GM12864 (cell line): ENCODE measurements around the gene SH3TC2.

Experiments used
- DNase-seq: peaks from one replicate; pipeline ENCODE4 v3.0.0-alpha.2; 2011; ENCODE audit warnings: low read depth
- H3K4me3 ChIP-seq: 2 replicates; pipeline ENCODE4 v1.5.1; 2011; ENCODE audit warnings: mild to moderate bottlenecking, low read depth, low read length, control low read depth
- TF ChIP-seq, protein P1 (sequence below): IDR thresholded peaks from 2 replicates; pipeline ENCODE4 v1.5.1; 2011; ENCODE audit warnings: low read depth, mild to moderate bottlenecking, moderate library complexity, low read length, control low read depth, inconsistent platforms; ENCODE audit errors: missing control alignments

SH3TC2 gene

GRCh38 chr5:149061341-149061740 lies 1.5 kb downstream of the SH3TC2 start:
- no peak overlapping the region for H3K4me3 ChIP-seq
- TF ChIP-seq, protein P1, sequence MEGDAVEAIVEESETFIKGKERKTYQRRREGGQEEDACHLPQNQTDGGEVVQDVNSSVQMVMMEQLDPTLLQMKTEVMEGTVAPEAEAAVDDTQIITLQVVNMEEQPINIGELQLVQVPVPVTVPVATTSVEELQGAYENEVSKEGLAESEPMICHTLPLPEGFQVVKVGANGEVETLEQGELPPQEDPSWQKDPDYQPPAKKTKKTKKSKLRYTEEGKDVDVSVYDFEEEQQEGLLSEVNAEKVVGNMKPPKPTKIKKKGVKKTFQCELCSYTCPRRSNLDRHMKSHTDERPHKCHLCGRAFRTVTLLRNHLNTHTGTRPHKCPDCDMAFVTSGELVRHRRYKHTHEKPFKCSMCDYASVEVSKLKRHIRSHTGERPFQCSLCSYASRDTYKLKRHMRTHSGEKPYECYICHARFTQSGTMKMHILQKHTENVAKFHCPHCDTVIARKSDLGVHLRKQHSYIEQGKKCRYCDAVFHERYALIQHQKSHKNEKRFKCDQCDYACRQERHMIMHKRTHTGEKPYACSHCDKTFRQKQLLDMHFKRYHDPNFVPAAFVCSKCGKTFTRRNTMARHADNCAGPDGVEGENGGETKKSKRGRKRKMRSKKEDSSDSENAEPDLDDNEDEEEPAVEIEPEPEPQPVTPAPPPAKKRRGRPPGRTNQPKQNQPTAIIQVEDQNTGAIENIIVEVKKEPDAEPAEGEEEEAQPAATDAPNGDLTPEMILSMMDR = no peak
- DNase-seq = no peak

- no peak for DNase-seq
- TF ChIP-seq, protein P1 = no peak
- H3K4me3 ChIP-seq = no peak overlapping the region
These were observed 2.5 kb downstream of the SH3TC2 start for GRCh38 chr5:149060325-149060724.

DNA sequence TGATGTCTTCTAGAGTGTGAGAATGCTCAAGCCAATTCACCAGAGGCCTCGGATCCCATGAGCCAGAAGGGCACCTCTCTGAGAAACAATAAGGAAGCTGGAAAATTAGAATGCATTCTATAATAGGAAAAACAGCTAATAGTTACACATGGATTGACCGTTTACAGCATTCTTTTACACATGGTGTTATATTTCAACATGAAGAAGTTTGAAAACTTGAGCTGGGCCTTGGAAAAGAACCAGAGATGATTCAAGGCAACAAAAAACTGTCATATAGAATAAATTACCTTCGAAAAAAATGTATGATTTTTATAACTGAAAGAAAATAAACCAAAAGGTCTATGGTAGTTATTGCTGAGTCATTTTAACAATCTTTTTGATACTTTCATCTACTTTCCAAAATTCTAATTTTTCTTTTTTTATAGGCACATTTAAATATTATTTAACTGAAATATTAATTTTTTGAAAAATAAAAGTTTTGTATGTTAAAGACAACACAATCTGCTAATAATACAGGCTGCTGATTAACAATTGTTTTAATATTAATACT lies 6.2 kb downstream of the SH3TC2 start:
- TF ChIP-seq, protein P1 = no peak
- no peak overlapping the region for H3K4me3 ChIP-seq

GRCh38 chr5:149054416-149054815 lies 8.4 kb downstream of the SH3TC2 start:
- no peak overlapping the region for H3K4me3 ChIP-seq
- TF ChIP-seq, protein P1 = no peak
- no peak for DNase-seq

More for the DNA sequence above, 6.2 kb downstream of the SH3TC2 start:
- no peak for DNase-seq

DNA sequence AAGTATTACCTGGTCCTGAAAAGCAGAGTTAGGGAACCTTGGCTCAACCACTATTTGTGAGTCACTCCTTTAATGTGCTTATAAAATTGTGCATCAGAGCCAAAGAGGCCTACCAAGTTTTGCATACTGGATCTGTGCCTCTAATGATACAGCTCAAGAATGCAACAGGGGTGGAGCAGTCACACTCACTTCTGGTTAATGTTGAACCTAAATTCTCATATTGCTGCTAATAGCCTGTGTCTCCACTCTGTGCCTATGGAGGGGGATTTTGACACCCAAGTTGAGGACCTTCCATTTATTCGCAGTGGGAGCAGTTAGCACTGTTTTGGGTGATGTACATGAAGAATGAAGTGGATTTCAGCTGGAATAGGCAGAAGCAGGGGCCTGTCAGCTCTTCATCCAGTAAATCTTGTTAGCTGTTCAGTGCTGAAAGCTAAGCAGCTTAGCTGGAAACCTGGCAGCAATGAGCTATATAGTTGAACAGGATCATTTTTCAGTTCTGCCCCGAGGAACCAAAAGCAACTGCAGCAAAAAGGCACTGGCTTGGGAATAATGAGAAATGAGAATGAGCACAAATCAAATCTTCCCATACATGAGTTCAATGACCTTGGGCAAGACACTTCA lies 9.7 kb downstream of the SH3TC2 start:
- TF ChIP-seq, protein P1 = no peak
- DNase-seq = no peak
- H3K4me3 ChIP-seq = no peak overlapping the region

DNA sequence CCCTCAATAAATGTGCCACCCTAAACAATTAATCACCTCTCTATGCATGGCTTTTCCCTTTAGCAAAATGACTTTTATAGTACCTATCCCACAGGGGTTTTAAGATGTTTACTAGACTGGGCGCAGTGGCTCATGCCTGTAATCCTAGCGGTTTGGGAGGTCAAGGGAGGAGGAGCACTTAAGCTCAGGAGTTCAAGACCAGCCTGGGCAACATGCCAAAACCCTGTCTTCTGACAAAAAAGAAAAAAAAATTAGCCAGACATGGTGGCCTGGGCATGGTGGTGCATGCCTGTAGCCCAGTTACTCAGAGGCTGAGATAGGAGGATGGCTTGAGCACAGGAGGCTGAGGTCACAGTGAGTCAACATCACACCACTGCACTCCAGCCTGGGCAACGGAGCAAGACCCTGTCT lies 13.5 kb downstream of the SH3TC2 start:
- no peak overlapping the region for H3K4me3 ChIP-seq
- TF ChIP-seq, protein P1 = no peak
- no peak for DNase-seq

DNA sequence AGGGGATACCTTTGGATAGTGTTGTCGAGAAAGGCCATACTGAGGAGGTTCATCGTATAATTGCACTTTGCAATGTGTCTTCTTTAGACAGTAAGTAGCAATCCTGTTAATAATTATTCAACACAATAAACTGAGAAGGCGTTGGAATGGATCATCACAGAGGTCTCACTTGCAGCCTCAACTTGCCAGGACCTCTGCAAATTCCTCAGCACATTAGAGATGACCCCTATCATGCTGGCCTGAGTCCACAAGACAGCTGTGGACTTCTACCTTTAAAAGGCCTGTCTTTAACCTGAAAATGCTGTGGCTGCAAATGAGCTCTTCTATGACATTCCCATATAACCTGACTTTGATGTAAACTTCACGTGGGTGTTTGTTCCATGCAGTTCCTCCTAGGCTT lies 14.1 kb downstream of the SH3TC2 start:
- no peak for DNase-seq
- TF ChIP-seq, protein P1 = no peak
- H3K4me3 ChIP-seq = no peak overlapping the region
